ENCODE data around the gene MAP4K4. TPM values are rescaled to one million over a fixed set of nuclear protein-coding genes. Genes with fewer than 3 reads are reported as not detected.

Gene MAP4K4
- polyA plus RNA-seq, 1 donor (not counting 4 experiments of a cell fraction or from before 2014, with no cell fraction given): 84.1 TPM

GRCh38 chr2:101655702-101656422, 41.6 kb upstream of the MAP4K4 start:
- Histone ChIP-seq H3K79me2 (ENCODE audit: control insufficient read depth, insufficient read depth, low read length) (no peaks in the 10 kb centered on the region), H3K4me3 (ENCODE audit: control insufficient read depth in 2 of 3, extremely low read depth in 1 of 3, insufficient read depth in 2 of 3, low read depth in 1 of 3, low read length in 3 of 3) (no peak overlapping the region), H4K20me1 (ENCODE audit: control insufficient read depth, extremely low read depth, insufficient read depth, low read length) (no peaks in the 10 kb centered on the region), H2AFZ (ENCODE audit: control insufficient read depth, low read length) (no peak overlapping the region), H3K27me3 (ENCODE audit: control insufficient read depth, extremely low read depth, insufficient read depth, low read length) (no peaks in the 10 kb centered on the region), H3K4me1 (ENCODE audit: control insufficient read depth, extremely low read depth, insufficient read depth, low read length) (no peaks in the 10 kb centered on the region), H3K4me2 (ENCODE audit: control insufficient read depth, extremely low read depth, insufficient read depth, low read depth, low read length) (no peak overlapping the region), H3K36me3 (ENCODE audit: control insufficient read depth in 2 of 2, extremely low read depth in 1 of 2, insufficient read depth in 2 of 2, low read length in 2 of 2) (no peaks in the 10 kb centered on the region), H3K9ac (ENCODE audit: control insufficient read depth, extremely low read depth, insufficient read depth, low read length) (no peak overlapping the region), H3K27ac (ENCODE audit: control insufficient read depth, insufficient read depth, low read length) (no peak overlapping the region), H3K9me1 (ENCODE audit: control insufficient read depth, extremely low read depth, insufficient read depth, low read length) (no peaks in the 10 kb centered on the region), H3K9me3 (ENCODE audit: control insufficient read depth, low read depth, low read length) (no peaks in the 10 kb centered on the region)
- TF ChIP-seq CTCF (optimal IDR thresholded peaks at IDR 0.05 in 1 of 3, IDR thresholded peaks at IDR 0.05 in 1 of 3, conservative IDR thresholded peaks at IDR 0.05 in 1 of 3; ENCODE audit: extremely low read depth in 1 of 3, insufficient read depth in 2 of 3, low read length in 3 of 3) (no peak), EZH2 (IDR thresholded peaks at IDR 0.05; ENCODE audit: low read length) (no peak)
- dilution Hi-C loops (cut with MboI; ENCODE audit: extremely low pct_ligation_motif_present, low sequenced_read_pairs): no loop called here
- FAIRE-seq: no peak
- no peak for DNase-seq (ENCODE audit: low read depth, low spot score)

GRCh38 chr2:101657787-101658186, 39.7 kb upstream of the MAP4K4 start:
- FAIRE-seq: no peak
- no peaks in the 10 kb centered on the region for H3K27me3 ChIP-seq (ENCODE audit: control insufficient read depth, extremely low read depth, insufficient read depth, low read length)
- no peaks in the 10 kb centered on the region for H3K4me1 ChIP-seq (ENCODE audit: control insufficient read depth, extremely low read depth, insufficient read depth, low read length)
- no peaks in the 10 kb centered on the region for H3K9me3 ChIP-seq (ENCODE audit: control insufficient read depth, low read depth, low read length)
- H3K4me2 ChIP-seq (ENCODE audit: control insufficient read depth, extremely low read depth, insufficient read depth, low read depth, low read length): no peak overlapping the region
- H3K9me1 ChIP-seq (ENCODE audit: control insufficient read depth, extremely low read depth, insufficient read depth, low read length): no peaks in the 10 kb centered on the region
- H3K4me3 ChIP-seq (ENCODE audit: control insufficient read depth in 2 of 3, extremely low read depth in 1 of 3, insufficient read depth in 2 of 3, low read depth in 1 of 3, low read length in 3 of 3): no peak overlapping the region
- no peak overlapping the region for H3K27ac ChIP-seq (ENCODE audit: control insufficient read depth, insufficient read depth, low read length)
- no peak overlapping the region for H3K9ac ChIP-seq (ENCODE audit: control insufficient read depth, extremely low read depth, insufficient read depth, low read length)
- H4K20me1 ChIP-seq (ENCODE audit: control insufficient read depth, extremely low read depth, insufficient read depth, low read length): no peaks in the 10 kb centered on the region
- H2AFZ ChIP-seq (ENCODE audit: control insufficient read depth, low read length): no peak overlapping the region
- H3K79me2 ChIP-seq (ENCODE audit: control insufficient read depth, insufficient read depth, low read length): no peaks in the 10 kb centered on the region
- H3K36me3 ChIP-seq (ENCODE audit: control insufficient read depth in 2 of 2, extremely low read depth in 1 of 2, insufficient read depth in 2 of 2, low read length in 2 of 2): no peaks in the 10 kb centered on the region
- DNase-seq (ENCODE audit: low read depth, low spot score): no peak
- no peak for TF ChIP-seq CTCF (optimal IDR thresholded peaks at IDR 0.05 in 1 of 3, IDR thresholded peaks at IDR 0.05 in 1 of 3, conservative IDR thresholded peaks at IDR 0.05 in 1 of 3; ENCODE audit: extremely low read depth in 1 of 3, insufficient read depth in 2 of 3, low read length in 3 of 3)
- dilution Hi-C loops (cut with MboI; ENCODE audit: extremely low pct_ligation_motif_present, low sequenced_read_pairs): no loop called here
